Lower lobe of right lung (tissue), 2 donors: ENCODE results near the gene CCDC81. TPM values are rescaled to one million over a fixed set of nuclear protein-coding genes. Genes with fewer than 3 reads are reported as not detected.
"Not testable (repeated sequence)": the region's sequence is repeated elsewhere in the genome, so short reads cannot be mapped to it uniquely, and the experiment has no call there.

ENCODE experiments used
- ATAC-seq, 2 donors: fragments of 200-7000 bp; cut with Tn5 transposase; one replicate each; pipeline ENCODE4 v1.9.1; 2020 to 2022; ENCODE audit warnings: mild to moderate bottlenecking in 2 of 2, moderate library complexity in 2 of 2
- DNase-seq: peaks from one replicate; pipeline ENCODE4 v3.0.0-alpha.2; 2020
- H3K27ac ChIP-seq: fragments of 200-600 bp; one replicate; pipeline ENCODE4 v1.8.0; 2022
- H3K27me3 ChIP-seq: fragments of 200-600 bp; one replicate; pipeline ENCODE4 v1.8.0; 2022; ENCODE audit warnings: low read depth
- H3K36me3 ChIP-seq: fragments of 200-600 bp; one replicate; pipeline ENCODE4 v1.8.0; 2022; ENCODE audit warnings: mild to moderate bottlenecking
- H3K4me1 ChIP-seq: fragments of 200-600 bp; one replicate; pipeline ENCODE4 v1.8.0; 2022
- H3K4me3 ChIP-seq: fragments of 200-600 bp; one replicate; pipeline ENCODE4 v1.8.0; 2022; ENCODE audit warnings: mild to moderate bottlenecking
- H3K9me3 ChIP-seq: fragments of 200-600 bp; one replicate; pipeline ENCODE4 v1.8.0; 2022
- intact Hi-C: fragments of 100-400 bp; cut with DNase I; formaldehyde crosslinking; loops from one replicate; pipeline ENCODE4 v1.11.0; 2022
- total RNA-seq: library from RNA; stranded (reverse); fragmentation: NEBNext Ultra II Directional; extraction: Animal tissue kit (Norgen Biotek cat#: 25700); gene quantifications from one replicate; pipeline ENCODE4 v1.2.1, GENCODE V29; 2021
- TF ChIP-seq, protein P1 (sequence below): fragments of 200-600 bp; IDR thresholded peaks from one replicate; pipeline ENCODE4 v1.8.0; 2022; ENCODE audit warnings: antibody characterized with exemption, mild to moderate bottlenecking
- donor health status: DM: no; HTN: yes; CAD: no; lungs with severe emphysema.

CCDC81 gene
- total RNA-seq, 1 donor from 2014 or later, result 4.8 TPM

GRCh38 chr11:86418106-86418505 is 43.4 kb downstream of the CCDC81 start:
- no peaks in the 10 kb centered on the region for H3K4me1 ChIP-seq
- no peaks in the 10 kb centered on the region for H3K36me3 ChIP-seq
- ATAC-seq (no peak), DNase-seq (no peak)
- H3K4me3 ChIP-seq, result no peak overlapping the region
- H3K9me3 ChIP-seq, result no peaks in the 10 kb centered on the region
- intact Hi-C loops, result no loop called here
- no peaks in the 10 kb centered on the region for H3K27me3 ChIP-seq
- H3K27ac ChIP-seq, result no peak overlapping the region
- TF ChIP-seq, protein P1, sequence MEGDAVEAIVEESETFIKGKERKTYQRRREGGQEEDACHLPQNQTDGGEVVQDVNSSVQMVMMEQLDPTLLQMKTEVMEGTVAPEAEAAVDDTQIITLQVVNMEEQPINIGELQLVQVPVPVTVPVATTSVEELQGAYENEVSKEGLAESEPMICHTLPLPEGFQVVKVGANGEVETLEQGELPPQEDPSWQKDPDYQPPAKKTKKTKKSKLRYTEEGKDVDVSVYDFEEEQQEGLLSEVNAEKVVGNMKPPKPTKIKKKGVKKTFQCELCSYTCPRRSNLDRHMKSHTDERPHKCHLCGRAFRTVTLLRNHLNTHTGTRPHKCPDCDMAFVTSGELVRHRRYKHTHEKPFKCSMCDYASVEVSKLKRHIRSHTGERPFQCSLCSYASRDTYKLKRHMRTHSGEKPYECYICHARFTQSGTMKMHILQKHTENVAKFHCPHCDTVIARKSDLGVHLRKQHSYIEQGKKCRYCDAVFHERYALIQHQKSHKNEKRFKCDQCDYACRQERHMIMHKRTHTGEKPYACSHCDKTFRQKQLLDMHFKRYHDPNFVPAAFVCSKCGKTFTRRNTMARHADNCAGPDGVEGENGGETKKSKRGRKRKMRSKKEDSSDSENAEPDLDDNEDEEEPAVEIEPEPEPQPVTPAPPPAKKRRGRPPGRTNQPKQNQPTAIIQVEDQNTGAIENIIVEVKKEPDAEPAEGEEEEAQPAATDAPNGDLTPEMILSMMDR, result no peak

DNA sequence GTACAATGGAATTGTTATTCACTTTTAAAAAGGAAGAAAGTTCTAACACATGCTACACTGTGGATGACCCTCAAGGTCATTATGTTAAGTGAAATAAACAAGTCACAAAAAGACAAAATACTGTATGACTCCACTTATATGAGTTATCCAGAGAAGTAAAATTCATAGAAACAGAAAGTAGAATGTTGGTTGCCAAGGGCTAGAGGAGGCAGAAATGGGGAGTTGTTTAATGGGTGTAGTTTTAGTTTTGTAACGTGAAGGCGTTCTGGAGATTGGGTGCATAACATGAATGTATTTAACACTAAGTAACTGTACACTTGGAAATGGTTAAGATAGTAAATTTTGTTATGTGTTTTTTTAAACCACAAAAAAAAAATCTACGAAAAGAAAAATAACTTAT is 43.8 kb downstream of the CCDC81 start:
- Histone ChIP-seq H3K27me3 (no peaks in the 10 kb centered on the region), H3K9me3 (no peaks in the 10 kb centered on the region), H3K4me3 (no peak overlapping the region), H3K36me3 (no peaks in the 10 kb centered on the region), H3K4me1 (no peaks in the 10 kb centered on the region), H3K27ac (no peak overlapping the region)
- ATAC-seq, result no peak
- intact Hi-C loops, result no loop called here
- TF ChIP-seq, protein P1, result no peak
- no peak for DNase-seq

DNA sequence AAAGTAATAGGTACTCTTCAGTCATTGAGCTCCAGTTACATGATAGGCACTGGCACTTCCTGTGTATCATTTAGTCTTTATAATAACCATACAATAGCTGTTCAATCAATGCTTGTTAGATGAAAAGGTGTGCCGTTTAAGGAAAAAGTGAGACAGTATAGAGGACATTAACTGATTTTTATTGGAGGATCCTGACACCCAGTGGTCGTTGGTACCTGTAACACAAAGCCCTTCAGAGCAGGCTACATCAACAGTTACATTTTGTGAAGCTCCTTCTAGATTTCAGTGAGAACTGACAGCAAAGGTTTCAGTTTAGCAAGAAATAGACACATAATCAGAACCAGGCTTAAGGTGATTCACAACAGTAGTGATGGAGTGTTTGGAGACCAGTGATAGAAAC is 44.2 kb downstream of the CCDC81 start:
- Histone ChIP-seq H3K4me3 (no peak overlapping the region), H3K27ac (no peak overlapping the region), H3K27me3 (no peaks in the 10 kb centered on the region), H3K36me3 (no peaks in the 10 kb centered on the region), H3K4me1 (no peaks in the 10 kb centered on the region), H3K9me3 (no peaks in the 10 kb centered on the region)
- ATAC-seq (no peak), DNase-seq (no peak)
- intact Hi-C loops, result no loop called here
- TF ChIP-seq, protein P1, result no peak

- H3K4me1 ChIP-seq, result no peaks in the 10 kb centered on the region
- TF ChIP-seq, protein P1, result no peak
- intact Hi-C loops, result no loop called here
- H3K27me3 ChIP-seq, result no peaks in the 10 kb centered on the region
- no peak overlapping the region for H3K27ac ChIP-seq
- peaks cover 9% of the 10 kb centered on the region for H3K9me3 ChIP-seq
- DNase-seq (no peak), ATAC-seq (no peak)
- no peaks in the 10 kb centered on the region for H3K36me3 ChIP-seq
- no peak overlapping the region for H3K4me3 ChIP-seq
Measured at GRCh38 chr11:86421946-86422345, 47.3 kb downstream of the CCDC81 start.

DNA sequence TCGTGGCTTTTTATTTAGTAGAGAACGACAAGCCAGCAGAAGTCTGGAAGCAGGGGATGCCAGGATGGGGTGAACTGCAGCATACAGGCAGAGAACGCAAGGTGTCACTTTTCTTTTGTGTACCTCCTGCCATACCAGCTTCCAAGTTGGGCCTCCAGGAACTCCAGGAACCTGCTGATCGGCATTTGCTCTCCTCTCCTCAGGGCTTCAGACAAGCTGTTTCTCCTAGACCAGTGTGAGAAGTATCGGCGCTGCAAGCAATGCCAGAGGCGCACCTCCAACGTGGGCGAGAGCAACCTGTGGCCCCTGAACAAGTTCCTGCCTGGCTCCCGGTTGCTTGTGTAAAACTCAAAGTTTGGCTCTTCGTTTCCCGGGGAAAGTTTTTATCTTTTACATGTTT is 47.7 kb downstream of the CCDC81 start:
- Histone ChIP-seq H3K27me3 (no peaks in the 10 kb centered on the region), H3K9me3 (peaks cover 9% of the 10 kb centered on the region), H3K4me1 (no peaks in the 10 kb centered on the region), H3K36me3 (no peaks in the 10 kb centered on the region), H3K27ac (no peak overlapping the region), H3K4me3 (no peak overlapping the region)
- intact Hi-C loops, result no loop called here
- no peak for ATAC-seq
- no peak for DNase-seq
- TF ChIP-seq, protein P1, result no peak

GRCh38 chr11:86423488-86423887 is 48.8 kb downstream of the CCDC81 start:
- intact Hi-C loops, DNase-seq, H3K27ac ChIP-seq, H3K27me3 ChIP-seq, ATAC-seq, H3K4me3 ChIP-seq, H3K36me3 ChIP-seq, H3K9me3 ChIP-seq, H3K4me1 ChIP-seq: not testable (repeated sequence)
